Nephron progenitor cell (in vitro differentiated cells): ENCODE measurements around the gene NAT8L.
A peak's percentile ranks its signal among the peaks of the same experiment; 100 is the strongest.

Experiments used
- DNase-seq: peaks from one replicate; pipeline ENCODE4 v3.0.0; 2021
- H3K27ac Mint-ChIP-seq: 2 replicates; pipeline ENCODE4 v1.8.0; 2021; ENCODE audit warnings: mild to moderate bottlenecking, moderate library complexity, mixed read lengths
- H3K27me3 Mint-ChIP-seq: 2 replicates; pipeline ENCODE4 v1.8.0; 2021; ENCODE audit warnings: mild to moderate bottlenecking, low read depth, mixed read lengths; ENCODE audit not compliant: poor library complexity
- H3K36me3 Mint-ChIP-seq: 2 replicates; pipeline ENCODE4 v1.8.0; 2021; ENCODE audit warnings: low read depth, mixed read lengths
- H3K4me1 Mint-ChIP-seq: 2 replicates; pipeline ENCODE4 v1.8.0; 2021; ENCODE audit warnings: mixed read lengths
- H3K4me3 Mint-ChIP-seq: 2 replicates; pipeline ENCODE4 v1.8.0; 2021; ENCODE audit warnings: mild to moderate bottlenecking, moderate library complexity, mixed read lengths
- H3K9me3 Mint-ChIP-seq: 2 replicates; pipeline ENCODE4 v1.8.0; 2021; ENCODE audit warnings: mild to moderate bottlenecking, moderate library complexity, mixed read lengths
- TF ChIP-seq, protein P1 (sequence below): fragments of 200-600 bp; sonication (generic); IDR thresholded peaks from 2 replicates; pipeline ENCODE4 v1.5.0; 2021; ENCODE audit warnings: antibody characterized with exemption

Gene NAT8L

DNA sequence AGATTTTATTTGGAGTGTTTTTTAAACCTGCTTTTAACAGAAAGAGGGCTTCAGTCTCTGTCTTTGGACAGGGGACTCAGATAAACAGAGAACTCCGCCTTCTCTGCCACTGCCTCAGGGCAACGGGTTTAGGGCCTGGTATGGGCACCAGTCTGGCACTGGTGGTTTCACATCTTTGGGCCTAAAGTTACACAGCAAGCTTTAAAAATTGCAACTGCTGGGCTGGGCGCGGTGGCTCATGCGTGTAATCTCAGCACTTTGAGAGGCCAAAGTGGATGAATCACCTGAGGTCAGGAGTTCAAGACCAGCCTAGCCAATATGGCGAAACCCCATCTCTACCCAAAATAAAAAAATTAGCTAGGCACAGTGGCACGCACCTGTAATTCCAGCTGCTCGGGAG is 10.3 kb upstream of the NAT8L start:
- no peak for DNase-seq
- TF ChIP-seq, protein P1, sequence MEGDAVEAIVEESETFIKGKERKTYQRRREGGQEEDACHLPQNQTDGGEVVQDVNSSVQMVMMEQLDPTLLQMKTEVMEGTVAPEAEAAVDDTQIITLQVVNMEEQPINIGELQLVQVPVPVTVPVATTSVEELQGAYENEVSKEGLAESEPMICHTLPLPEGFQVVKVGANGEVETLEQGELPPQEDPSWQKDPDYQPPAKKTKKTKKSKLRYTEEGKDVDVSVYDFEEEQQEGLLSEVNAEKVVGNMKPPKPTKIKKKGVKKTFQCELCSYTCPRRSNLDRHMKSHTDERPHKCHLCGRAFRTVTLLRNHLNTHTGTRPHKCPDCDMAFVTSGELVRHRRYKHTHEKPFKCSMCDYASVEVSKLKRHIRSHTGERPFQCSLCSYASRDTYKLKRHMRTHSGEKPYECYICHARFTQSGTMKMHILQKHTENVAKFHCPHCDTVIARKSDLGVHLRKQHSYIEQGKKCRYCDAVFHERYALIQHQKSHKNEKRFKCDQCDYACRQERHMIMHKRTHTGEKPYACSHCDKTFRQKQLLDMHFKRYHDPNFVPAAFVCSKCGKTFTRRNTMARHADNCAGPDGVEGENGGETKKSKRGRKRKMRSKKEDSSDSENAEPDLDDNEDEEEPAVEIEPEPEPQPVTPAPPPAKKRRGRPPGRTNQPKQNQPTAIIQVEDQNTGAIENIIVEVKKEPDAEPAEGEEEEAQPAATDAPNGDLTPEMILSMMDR, result no peak
- Mint-ChIP-seq H3K4me3 (no peak overlapping the region), H3K4me1 (peaks cover 6% of the 10 kb centered on the region), H3K27me3 (peaks cover 34% of the 10 kb centered on the region), H3K36me3 (no peaks in the 10 kb centered on the region), H3K27ac (no peak overlapping the region), H3K9me3 (no peaks in the 10 kb centered on the region)

DNA sequence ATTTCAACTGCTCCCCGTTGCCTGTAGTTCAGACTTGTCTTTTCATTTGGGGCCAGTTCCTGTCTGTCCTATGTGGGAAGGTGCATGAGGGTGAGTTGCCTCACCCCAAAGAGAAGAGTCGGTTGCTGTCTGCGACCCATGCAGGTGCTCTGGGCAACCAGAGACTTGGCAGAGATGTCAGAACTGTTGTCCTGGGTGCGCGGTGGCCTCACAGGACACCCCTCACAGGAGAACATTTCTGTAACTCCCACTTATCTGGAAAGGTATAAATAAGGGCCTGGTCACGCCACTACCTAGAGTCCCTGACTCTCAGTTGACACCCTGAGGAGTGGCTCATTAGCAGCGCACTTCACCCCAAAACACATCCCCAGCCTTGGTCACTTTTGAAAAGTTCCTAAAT is 9.7 kb upstream of the NAT8L start:
- no peak overlapping the region for H3K4me3 Mint-ChIP-seq
- no peak overlapping the region for H3K27ac Mint-ChIP-seq
- H3K4me1 Mint-ChIP-seq, result peaks cover 6% of the 10 kb centered on the region
- DNase-seq, result no peak
- H3K27me3 Mint-ChIP-seq, result peaks cover 40% of the 10 kb centered on the region
- no peaks in the 10 kb centered on the region for H3K9me3 Mint-ChIP-seq
- TF ChIP-seq, protein P1, result no peak
- no peaks in the 10 kb centered on the region for H3K36me3 Mint-ChIP-seq

DNA sequence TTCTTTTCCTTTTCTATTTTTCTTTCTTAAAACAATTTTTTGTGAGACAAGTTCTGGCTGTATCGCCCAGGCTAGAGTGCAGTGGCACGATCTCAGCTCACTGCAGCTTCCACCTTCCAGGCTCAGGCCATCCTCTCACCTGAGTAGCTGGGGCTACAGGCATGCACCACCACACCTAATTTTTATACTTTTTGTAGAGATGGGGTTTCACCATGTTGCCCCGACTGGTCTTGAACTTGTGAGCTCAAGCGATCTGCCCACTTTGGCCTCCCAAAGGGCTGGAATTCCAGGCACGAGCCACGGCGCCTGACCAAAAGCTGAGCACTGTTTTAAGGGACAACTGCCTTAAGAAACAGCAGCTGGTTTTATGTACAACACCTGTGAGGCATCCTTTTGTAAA is 9.3 kb upstream of the NAT8L start:
- Mint-ChIP-seq H3K4me1 (peaks cover 6% of the 10 kb centered on the region), H3K9me3 (no peaks in the 10 kb centered on the region), H3K4me3 (no peak overlapping the region), H3K36me3 (no peaks in the 10 kb centered on the region), H3K27ac (no peak overlapping the region), H3K27me3 (peaks cover 41% of the 10 kb centered on the region)
- TF ChIP-seq, protein P1, result no peak
- DNase-seq, result no peak

DNA sequence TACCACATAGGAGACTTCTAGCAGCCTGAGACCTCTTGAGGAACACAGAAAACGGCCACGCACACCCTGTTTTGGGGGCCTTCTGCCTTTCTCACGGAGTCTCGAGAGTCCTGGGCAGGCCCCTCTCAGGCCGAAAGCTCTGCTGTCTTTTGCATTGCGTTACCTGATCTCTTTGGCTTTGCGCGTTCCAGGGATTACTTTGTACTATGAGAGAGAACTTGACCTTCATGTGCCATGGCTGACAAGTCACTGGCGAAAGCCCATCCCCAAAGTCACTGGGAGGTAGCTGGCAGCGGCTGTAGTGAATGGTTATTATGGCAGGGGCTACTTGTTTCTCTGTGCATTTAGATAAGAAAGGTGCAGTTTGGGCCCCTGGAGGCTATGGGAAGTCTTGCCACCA is 8.0 kb upstream of the NAT8L start:
- peaks cover 6% of the 10 kb centered on the region for H3K4me1 Mint-ChIP-seq
- no peak overlapping the region for H3K27ac Mint-ChIP-seq
- peaks cover 54% of the 10 kb centered on the region for H3K27me3 Mint-ChIP-seq
- TF ChIP-seq, protein P1, result no peak
- H3K4me3 Mint-ChIP-seq, result no peak overlapping the region
- H3K9me3 Mint-ChIP-seq, result no peaks in the 10 kb centered on the region
- no peaks in the 10 kb centered on the region for H3K36me3 Mint-ChIP-seq
- DNase-seq, result no peak

DNA sequence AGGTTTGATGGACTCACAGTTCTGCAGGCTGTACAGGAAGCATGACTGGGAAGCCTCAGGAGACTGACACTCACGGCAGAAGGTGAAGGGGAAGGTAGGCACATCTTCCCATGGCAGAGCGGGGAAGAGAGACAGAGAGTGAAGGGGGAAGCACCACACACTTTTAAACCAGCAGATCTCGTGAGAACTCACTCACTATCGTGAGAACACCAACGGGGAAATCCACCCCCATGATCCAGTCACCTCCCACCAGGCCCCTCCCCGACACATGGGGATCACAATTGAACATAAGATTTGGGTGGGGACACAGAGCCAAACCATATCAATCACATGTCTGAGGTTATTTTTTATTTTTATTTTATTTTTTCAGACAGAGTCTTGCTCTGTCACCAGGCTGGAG is 4.9 kb upstream of the NAT8L start:
- Mint-ChIP-seq H3K36me3 (no peaks in the 10 kb centered on the region), H3K9me3 (no peaks in the 10 kb centered on the region), H3K27ac (no peak overlapping the region), H3K4me3 (no peak overlapping the region), H3K4me1 (peaks cover 6% of the 10 kb centered on the region), H3K27me3 (peaks cover 73% of the 10 kb centered on the region)
- no peak for DNase-seq
- TF ChIP-seq, protein P1, result no peak

DNA sequence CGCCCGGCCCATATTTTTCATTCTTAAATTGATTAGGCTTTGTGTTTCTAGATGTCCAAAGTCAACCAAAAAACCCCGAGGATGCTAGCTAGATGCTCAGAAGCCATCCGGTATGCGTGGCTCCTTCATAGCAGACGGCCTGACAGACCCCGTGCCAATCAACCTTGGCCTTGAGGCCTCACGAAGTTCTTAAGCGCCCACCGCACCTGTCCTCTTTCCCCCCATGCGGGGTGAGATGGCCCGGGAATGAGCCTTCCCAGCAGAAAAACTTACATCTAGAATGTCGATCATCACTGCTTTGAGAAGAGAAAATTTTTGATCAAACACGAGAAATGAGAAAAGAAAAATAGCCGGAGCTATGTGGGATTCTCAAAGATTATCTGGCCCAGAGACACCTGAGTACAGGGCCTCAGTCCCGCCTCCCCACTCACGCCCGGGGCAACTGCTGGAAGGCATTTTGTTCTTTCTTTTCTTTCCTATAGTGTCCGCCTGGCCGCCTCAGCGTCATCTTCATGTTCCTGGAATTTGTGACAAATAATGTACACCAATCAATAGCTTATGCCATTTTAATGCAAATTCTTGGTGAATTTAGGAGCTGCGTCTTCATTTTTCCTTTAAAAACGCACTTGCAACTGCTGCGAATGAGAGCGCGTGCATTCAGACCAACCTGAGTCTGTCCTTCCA is 1.6 kb upstream of the NAT8L start:
- no peak for DNase-seq
- Mint-ChIP-seq H3K36me3 (no peaks in the 10 kb centered on the region), H3K27me3 (peaks cover 70% of the 10 kb centered on the region), H3K4me3 (peak overlapping the region; percentile 78), H3K9me3 (no peaks in the 10 kb centered on the region), H3K4me1 (no peaks in the 10 kb centered on the region), H3K27ac (no peak overlapping the region)
- TF ChIP-seq, protein P1, result no peak
